Mesothelial cell of epicardium (in vitro differentiated cells): Measurements from ENCODE around the gene IL1B. TPM values are rescaled to one million over a fixed set of nuclear protein-coding genes. Genes with fewer than 3 reads are reported as not detected.

Source experiments
- DNase-seq, 2 experiments: peaks; one replicate each; pipeline ENCODE4 v3.0.0; 2021; ENCODE audit warnings: low spot score in 2 of 2; ENCODE audit not compliant: unreplicated experiment in 2 of 2
- H3K27ac Mint-ChIP-seq: 2 replicates; pipeline ENCODE4 v1.8.0; 2021; ENCODE audit warnings: mixed read lengths
- H3K27me3 Mint-ChIP-seq: 2 replicates; pipeline ENCODE4 v1.8.0; 2021; ENCODE audit warnings: low read depth, mixed read lengths
- H3K36me3 Mint-ChIP-seq: 2 replicates; pipeline ENCODE4 v1.8.0; 2021; ENCODE audit warnings: mixed read lengths
- H3K4me1 Mint-ChIP-seq: 2 replicates; pipeline ENCODE4 v1.8.0; 2021; ENCODE audit warnings: mixed read lengths
- H3K4me3 Mint-ChIP-seq: 2 replicates; pipeline ENCODE4 v1.8.0; 2021; ENCODE audit warnings: mild to moderate bottlenecking, moderate library complexity, mixed read lengths
- H3K9me3 Mint-ChIP-seq: 2 replicates; pipeline ENCODE4 v1.8.0; 2021; ENCODE audit warnings: mixed read lengths
- total RNA-seq: library from RNA; stranded (reverse); gene quantifications from 3 replicates; pipeline ENCODE4 v1.2.1, GENCODE V29; 2021
- TF ChIP-seq, protein P1 (sequence below): fragments of 200-600 bp; sonication (generic); IDR thresholded peaks from one replicate; pipeline ENCODE4 v1.5.0; 2021; ENCODE audit warnings: antibody characterized with exemption; ENCODE audit not compliant: unreplicated experiment

Gene IL1B
- total RNA-seq, 1 donor from 2014 or later, result 1.3 TPM

DNA sequence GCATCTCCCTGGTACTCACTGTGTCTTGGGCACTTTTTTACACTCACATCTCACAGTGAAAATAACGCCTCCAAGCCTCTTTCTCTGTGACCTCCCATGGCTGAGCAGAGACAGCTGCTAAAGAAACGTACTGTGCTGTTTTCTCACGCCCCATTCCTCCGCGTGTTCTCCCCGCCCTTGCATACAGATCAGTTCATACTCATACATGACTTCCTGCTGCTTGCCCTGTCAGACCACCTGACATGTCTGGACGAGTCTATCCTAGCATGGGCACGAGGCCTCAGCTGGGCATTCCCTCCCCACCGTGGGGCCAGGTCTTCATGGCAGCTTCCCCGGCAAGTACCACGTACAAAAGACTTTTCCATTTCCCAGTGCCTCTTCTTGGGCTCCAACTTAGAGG lies 31.0 kb downstream of the IL1B start:
- no peak for DNase-seq
- TF ChIP-seq, protein P1, sequence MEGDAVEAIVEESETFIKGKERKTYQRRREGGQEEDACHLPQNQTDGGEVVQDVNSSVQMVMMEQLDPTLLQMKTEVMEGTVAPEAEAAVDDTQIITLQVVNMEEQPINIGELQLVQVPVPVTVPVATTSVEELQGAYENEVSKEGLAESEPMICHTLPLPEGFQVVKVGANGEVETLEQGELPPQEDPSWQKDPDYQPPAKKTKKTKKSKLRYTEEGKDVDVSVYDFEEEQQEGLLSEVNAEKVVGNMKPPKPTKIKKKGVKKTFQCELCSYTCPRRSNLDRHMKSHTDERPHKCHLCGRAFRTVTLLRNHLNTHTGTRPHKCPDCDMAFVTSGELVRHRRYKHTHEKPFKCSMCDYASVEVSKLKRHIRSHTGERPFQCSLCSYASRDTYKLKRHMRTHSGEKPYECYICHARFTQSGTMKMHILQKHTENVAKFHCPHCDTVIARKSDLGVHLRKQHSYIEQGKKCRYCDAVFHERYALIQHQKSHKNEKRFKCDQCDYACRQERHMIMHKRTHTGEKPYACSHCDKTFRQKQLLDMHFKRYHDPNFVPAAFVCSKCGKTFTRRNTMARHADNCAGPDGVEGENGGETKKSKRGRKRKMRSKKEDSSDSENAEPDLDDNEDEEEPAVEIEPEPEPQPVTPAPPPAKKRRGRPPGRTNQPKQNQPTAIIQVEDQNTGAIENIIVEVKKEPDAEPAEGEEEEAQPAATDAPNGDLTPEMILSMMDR, result no peak
- H3K9me3 Mint-ChIP-seq, result peaks cover 13% of the 10 kb centered on the region
- no peak overlapping the region for H3K4me3 Mint-ChIP-seq
- no peaks in the 10 kb centered on the region for H3K27me3 Mint-ChIP-seq
- peaks cover 4% of the 10 kb centered on the region for H3K4me1 Mint-ChIP-seq
- peaks cover 3% of the 10 kb centered on the region for H3K36me3 Mint-ChIP-seq
- peak overlapping the region; percentile 18 for H3K27ac Mint-ChIP-seq

GRCh38 chr2:112803691-112804521 lies 32.7 kb downstream of the IL1B start:
- Mint-ChIP-seq H3K36me3 (peaks cover 3% of the 10 kb centered on the region), H3K27ac (peak overlapping the region; percentile 16), H3K9me3 (peaks cover 13% of the 10 kb centered on the region), H3K27me3 (no peaks in the 10 kb centered on the region), H3K4me1 (peaks cover 4% of the 10 kb centered on the region), H3K4me3 (no peak overlapping the region)
- no peak for DNase-seq
- TF ChIP-seq, protein P1, result no peak

DNA sequence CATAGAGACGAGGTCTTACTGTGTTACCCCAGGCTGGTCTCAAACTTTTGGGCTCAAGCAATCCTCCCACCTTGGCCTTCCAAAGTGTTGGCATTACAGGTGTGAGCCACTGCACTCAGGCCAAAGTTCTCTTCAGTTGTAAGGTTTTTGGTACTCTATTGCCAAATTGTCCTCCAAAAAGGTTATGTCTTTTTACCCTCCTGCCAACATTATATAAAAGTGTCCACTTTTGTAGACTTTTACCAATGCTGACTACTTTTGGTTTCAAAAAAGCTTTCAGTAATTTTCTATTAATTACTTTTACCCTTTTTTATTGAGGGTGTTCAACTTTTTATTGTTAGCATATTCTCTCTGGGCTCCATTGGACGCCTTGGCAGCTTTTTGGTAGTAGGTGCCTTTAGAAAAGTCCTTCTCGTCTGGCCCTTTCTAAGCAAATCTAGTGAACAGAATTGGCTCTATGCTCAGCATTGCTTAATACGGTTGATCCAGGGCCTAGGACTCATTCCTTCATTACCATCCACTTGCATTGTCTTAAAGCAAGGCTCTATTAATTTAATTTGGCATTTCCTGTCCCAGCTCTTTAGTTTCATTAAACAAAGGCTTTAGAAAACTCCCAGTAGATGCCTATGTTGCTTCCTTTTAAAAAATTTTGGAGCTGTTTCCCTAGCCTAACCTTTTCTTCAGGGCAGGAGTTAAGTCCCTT lies 35.5 kb downstream of the IL1B start:
- DNase-seq, result no peak
- no peaks in the 10 kb centered on the region for H3K27me3 Mint-ChIP-seq
- H3K36me3 Mint-ChIP-seq, result no peaks in the 10 kb centered on the region
- peaks cover 7% of the 10 kb centered on the region for H3K9me3 Mint-ChIP-seq
- H3K4me3 Mint-ChIP-seq, result no peak overlapping the region
- H3K4me1 Mint-ChIP-seq, result peaks cover 5% of the 10 kb centered on the region
- TF ChIP-seq, protein P1, result no peak
- H3K27ac Mint-ChIP-seq, result no peak overlapping the region

DNA sequence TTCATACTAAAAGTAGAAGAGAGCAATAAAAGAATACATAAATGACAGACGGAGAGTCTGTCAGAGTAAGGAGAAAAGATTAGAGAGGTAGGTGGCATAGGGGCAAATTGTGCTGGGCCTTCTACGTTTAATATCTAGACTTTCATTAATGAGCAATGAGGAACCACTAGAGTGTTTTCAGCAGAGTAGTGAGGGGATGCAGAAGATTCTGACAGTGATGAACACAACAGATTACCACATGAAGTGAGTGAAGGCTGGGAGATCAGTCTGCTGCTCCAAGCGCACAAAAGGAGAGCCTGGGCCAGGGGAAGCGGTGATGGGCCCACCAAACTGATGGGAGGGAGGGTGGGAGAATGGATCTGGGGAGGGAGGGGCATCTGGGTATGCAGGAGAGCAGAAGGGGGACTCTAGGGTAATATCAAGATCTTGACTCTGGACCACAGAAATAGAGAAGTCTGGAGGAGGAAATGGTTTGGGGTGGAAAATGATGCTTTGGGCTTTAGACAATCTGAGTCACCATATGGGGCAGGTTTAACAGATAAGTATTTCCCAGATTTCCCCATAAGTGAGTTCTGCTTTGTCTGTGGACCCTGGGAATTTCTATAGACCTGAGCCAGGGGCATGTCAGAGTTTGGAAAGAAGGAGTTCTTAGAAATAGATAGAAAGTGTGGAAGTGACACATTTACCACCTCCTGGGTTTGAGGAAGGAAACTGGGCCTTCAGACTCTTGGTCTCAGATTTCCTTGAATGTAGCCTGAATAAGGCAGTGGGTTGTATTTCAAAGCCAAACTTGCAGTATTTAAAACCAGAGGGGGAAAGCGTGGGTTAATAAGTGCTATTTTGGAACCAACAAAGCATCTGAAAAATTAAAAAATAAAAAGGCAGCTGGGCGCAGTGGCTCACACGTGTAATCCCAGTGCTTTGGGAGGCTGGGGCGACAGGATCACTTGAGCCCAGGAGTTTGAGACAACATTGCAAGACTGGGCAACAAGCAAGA lies 37.3 kb downstream of the IL1B start:
- Mint-ChIP-seq H3K4me1 (peaks cover 18% of the 10 kb centered on the region), H3K27me3 (no peaks in the 10 kb centered on the region), H3K27ac (no peak overlapping the region), H3K9me3 (peaks cover 7% of the 10 kb centered on the region), H3K4me3 (no peak overlapping the region), H3K36me3 (no peaks in the 10 kb centered on the region)
- DNase-seq, result no peak
- TF ChIP-seq, protein P1, result no peak

DNA sequence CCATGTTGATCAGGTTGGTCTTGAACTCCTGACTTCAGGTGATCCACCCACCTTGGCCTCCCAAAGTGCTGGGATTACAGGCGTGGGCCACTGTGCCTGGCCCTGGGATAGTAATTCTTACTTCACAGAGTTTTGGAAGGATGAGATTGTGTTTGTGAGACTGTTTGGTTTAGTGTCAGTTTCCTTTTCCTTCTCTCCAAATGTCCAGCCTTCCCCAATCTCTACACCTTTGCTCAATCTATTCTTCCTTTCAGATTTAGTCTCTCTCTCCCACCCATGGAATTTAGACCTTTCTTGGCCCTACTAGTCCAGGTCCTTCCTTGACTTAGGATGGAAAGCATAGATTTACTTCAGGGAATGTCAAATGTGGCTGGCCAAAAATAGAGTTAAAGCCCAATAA lies 40.1 kb downstream of the IL1B start:
- Mint-ChIP-seq H3K4me1 (peaks cover 30% of the 10 kb centered on the region), H3K27ac (no peak overlapping the region), H3K27me3 (no peaks in the 10 kb centered on the region), H3K4me3 (no peak overlapping the region), H3K9me3 (peaks cover 7% of the 10 kb centered on the region), H3K36me3 (no peaks in the 10 kb centered on the region)
- TF ChIP-seq, protein P1, result no peak
- no peak for DNase-seq
